M059J (cell line): ENCODE measurements around the gene FEM1B. TPM values are rescaled to one million over a fixed set of nuclear protein-coding genes. Genes with fewer than 3 reads are reported as not detected.
A peak's percentile ranks its signal among the peaks of the same experiment; 100 is the strongest.

Experiments used
- DNase-seq: peaks from one replicate; pipeline ENCODE4 v3.0.0-alpha.2; 2012; ENCODE audit warnings: low read depth
- total RNA-seq: library from RNA; depleted of rRNA; stranded (reverse); fragments of >200 nt; shearing (Covaris generic); gene quantifications from 2 replicates; pipeline ENCODE4 v1.2.3, GENCODE V29; 2014

The FEM1B gene
- total RNA-seq, 1 experiment from 2014 or later, result 26.0 TPM

DNA sequence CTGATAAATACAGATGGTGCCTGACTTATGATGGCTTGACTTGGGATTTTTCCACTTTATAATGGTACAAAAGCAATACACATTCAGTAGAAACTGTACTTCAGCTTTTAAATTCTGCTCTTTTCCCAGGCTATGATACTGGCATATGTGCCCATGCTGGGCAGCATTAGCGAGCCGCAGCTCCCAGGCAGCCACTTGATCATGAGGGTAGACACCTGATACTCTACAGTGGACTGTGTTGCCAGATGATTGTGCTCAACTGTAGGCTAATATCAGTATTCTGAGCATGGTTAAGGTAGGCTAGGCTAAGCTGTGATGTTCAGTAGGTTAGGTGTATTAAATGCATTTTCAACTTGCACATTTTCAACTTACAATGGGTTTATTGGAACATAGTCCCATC is 17.7 kb upstream of the FEM1B start:
- no peak for DNase-seq

DNA sequence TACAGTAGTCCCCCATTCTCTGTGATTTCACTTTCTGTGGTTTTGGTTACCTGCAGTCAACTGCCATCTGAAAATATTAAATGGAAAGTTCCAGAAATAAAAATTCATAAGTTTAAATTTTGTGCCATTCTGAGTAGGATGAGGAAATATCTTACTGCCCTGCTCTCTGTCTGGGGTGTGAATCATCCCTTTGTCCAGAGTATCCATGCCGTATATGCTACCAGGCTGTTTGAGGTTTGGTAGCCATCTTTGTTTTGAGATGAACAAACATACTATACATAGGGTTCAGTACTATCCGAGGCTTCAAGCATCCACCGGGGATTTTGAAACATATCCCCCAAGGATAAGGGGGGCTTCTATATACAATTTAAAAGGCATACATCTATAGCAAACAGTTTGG is 16.3 kb upstream of the FEM1B start:
- DNase-seq, result no peak

DNA sequence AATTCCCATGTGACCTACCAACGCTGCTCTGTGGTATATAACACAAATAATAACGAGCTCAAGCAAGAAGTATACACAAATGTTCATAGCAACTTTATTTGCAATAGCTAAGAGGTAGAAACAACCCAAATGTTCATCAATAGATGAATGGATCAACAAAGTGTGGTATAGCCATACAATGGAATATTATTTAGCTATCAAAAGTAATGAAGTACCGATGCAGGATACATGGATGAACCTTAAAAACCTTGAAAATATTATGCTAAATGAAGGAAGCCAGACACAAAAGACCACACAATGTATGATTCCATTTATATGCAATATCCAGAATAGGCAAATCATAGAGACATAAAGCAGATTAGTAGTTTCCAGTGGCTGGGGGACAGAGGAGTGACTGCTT is 15.6 kb upstream of the FEM1B start:
- DNase-seq, result no peak

DNA sequence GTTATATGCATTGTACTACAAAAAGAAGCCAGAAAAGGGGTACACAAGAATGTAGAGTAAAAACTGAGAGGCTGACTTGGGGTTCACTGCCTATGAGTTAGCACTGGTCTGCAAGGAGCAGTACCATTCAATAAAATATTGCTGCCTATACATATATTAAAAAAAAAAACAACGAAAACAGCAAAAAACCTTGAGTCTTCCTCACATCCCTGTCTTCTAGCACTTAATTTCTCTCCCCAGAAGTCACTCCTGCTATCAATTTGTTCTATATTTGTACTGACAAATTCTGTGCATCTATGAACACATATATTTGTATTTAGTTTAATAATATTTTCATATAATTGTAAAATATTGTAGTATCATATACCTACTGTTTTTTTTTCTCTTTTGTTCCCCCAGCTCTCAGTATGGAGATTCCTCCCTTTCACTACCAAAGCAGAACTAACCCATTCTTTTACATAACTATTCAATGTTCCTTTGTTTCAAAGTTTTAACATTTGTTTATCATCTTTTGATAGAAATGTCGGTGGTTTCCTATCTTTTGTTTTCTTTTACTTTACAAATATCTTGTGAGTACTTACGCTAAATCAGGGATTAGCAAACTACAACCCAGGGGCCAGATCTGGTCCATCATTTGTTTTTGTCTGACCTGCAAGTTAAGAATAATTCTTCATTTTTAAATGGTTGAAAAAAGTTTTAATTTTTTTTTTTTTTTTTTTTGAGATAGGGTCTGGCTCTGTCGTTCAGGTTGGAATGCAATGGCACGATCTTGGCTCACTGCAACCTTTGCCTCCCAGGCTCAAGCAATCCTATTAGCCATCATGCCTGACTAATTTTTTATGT is 14.8 kb upstream of the FEM1B start:
- no peak for DNase-seq

DNA sequence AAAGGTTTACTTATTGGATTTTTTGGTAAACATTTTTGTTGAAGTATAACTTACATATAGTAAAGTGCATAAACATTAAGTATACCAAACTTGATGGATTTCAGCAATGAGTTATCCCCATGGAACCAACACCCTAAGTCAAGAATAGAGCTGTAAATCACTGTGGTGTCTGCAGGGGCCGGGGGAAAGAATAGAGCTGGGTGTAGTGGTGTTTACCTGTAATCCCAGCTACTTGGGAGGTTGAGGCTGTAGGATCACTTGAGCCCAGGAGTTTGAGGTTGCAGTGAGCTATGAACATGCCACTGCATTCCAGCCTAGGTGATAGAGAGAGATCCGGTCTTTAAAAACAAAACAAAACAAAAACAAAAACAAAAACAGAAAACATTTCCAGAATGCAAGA is 13.3 kb upstream of the FEM1B start:
- DNase-seq, result no peak

DNA sequence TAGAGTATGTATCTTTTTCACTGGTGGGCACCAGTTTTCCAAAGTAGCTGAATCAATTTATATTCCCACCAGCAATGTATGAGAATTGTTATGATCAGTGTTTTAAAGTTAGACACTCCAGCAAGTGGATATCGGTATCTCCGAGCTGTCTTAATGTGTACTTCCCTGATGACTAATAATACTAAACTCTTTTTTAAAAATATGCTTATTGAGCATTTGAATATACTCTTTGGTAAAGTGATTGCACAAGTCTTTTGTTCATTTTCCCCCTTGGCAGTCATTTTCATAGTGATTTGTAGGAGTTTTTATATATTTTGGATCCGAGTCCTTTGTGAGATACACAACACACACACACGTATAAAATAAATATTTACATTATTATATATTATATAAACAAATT is 12.5 kb upstream of the FEM1B start:
- no peak for DNase-seq

DNA sequence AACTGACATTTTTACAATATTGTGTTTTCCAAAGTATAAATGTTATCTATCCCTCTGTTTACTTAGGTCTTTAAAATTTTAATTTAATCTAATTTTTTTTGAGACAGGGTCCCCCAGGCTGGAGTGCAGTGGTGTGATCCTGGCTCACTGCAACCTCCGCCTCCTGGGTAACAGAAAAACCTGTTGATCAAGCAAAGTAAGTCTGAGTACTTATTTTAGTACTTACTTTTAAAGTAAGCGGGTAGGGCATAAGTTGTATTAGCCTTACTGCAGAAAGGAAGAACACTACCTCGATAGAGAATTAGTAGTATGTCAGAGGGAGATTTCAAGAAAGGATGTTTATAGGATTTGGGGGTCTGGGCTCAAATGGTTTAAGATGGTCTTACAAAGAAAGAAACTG is 11.9 kb upstream of the FEM1B start:
- DNase-seq, result no peak

DNA sequence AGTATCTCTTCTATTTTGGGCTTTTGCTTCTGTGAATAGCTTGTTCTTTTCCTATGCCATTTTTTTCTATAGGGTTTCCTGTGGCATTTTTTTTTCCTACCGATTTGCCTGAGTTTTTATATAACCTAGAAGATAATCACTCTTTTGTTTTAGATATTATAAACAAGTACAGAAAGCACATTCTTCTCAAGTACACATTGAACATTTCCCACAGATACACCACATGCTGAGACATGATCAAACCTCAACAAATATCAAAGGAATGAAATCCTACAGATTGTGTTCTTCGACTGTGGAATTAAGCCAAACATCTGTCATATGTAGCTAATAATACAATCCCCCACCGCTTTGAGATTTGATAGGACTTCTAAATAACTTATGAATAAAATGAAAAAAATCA is 9.1 kb upstream of the FEM1B start:
- DNase-seq, result no peak

DNA sequence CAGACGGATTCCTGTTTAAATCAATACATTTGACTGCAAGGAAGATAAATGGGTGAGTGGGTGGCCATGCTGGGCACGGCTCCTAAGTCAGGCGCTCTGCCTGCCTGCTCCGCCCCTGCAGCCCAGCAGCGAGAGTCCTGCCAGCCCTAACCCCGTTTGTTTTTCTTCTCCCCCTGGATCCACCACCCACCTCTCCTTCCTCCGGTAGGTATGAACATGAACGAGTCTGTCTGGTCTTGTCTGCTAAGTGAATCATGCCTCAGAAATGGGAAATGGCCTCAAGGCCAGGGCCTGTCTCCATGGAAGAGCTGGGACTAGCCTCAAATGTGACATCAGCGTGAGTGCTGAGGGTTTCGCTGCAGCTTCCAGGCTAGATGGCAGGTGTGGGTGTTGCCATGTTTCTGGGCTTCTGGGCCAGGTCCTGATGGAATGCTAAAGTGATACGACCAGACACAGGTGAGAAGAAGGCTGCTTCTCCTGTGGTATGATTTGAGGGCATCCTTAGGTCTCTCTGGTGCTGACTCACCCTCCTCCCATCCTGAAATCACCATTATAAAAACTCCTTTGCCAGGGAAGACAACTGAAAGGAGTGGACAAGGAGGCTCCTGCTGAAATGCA is 5.6 kb upstream of the FEM1B start:
- DNase-seq, result peak; percentile 93

DNA sequence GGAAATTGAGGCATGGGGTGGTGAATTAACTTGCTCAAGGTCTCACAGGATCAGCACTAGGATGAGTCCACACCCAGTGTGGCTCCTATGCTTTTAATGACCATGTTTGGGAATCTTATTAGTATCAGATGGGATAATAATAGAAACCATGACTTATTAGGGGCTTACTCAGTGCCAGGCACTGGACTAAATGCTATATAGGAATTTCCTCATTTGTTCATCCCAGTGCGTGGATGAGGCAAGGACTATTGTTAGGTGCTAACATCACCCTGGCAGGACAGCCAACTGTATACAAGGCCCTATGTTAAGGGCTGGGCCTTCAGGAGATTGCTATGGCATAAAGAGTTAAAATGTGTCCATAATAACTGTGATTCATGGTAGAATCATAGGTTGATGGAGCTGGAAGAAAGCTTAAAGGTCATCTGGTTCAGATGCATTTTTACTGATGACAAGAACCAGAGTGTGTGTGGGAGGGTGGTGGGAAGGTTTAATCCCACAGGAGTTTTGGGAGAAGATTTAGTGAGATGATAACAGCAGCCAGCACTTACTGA is 4.7 kb upstream of the FEM1B start:
- DNase-seq, result peak; percentile 63

DNA sequence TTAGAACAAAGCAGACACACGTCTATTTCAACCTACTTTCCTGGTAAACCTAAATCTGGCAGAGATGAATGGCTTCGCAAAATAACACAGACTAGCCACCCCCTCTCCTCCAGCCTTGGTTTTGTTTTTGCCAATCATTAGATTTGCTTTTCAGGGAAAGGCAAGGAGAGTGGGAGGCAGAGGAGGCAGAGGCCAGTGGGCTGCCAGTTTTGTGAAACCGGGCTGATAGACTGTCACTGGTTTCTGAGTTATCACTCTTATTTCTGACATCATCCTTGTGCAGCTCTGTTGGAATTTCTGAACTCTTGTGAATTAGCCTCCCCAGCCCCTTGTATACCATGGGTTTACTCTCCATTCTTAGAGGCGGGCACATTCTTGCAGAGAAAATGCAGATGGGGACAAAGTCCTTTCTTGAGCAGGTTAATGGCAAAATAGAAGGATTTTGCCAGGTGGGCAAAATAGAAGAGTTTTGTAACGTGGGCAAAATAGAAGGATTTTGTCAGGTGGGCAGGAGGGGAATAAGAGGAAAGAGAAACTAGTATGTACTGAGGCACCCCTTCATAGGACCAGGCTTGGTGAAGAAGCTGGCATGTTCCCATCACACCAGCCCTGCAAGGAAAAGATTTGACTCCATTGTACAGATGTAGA is 3.2 kb upstream of the FEM1B start:
- DNase-seq, result no peak

DNA sequence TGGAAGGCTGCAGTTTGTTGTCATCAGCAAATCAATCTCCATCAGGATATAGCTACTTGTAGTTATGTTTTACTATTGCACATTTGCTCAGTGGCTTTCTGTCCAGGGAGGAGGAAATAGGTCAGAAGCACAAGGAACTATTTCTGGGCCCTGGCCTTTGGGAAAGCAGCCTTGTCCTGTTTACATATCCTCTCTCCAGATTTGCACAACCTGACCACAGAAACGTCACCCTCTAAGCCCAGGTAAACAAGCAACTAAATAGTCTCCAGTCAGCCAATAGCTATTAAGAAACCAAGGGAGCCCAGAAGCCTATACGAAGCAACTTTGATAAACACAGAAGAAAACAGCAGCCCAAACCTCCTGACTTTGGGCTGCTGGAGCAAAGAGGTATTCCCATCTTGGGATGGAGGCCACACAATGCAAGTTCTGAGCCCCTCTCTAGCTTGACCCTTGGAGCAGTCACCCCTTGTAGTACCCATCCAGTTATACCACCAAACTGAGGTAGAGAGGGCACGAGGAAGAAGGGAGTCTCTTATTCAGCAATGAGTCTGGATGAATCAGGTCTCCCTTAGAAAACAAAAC is 2.3 kb upstream of the FEM1B start:
- DNase-seq, result no peak

DNA sequence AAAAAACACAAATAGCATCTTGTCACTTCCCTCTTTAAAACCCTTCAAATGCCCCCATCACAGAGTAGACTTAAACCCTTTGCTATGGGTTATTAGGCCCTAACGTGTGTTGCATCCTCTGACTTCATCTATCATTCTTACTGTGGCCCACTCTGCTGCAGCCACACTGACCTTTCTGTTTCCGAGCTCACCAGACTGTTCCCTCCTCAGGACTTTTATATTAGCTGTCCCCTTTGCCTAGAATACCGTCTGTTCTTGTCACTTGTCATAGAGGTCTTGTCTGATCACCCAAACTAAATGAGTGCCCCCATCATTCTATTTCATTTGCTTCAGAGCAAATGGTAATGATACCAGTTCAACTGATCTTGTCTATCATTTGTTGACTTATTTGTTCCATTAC is 877 bp upstream of the FEM1B start:
- DNase-seq, result no peak

DNA sequence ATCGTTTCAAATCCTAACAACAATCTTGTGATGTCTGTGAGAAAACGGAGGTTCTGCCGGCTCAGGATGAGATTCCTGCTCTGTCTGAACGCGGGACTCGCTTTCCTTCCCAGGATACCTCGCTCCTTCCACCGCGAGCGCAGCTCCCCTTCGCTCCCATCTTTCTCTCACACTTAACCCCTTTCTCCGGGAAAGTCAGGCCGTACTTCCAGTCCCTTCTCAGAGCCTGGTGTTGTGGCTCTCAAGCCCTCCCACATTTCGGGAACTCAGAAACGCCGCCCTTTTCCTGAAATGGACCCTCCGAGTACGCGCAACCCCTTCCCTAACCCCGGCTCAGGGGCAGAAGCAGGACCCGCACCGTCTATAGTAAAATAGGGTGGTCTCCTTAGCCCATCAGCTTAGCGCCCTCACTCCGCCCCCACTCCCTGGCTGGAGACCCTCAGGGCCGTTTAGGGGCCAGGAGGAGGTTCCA is 378 bp upstream of the FEM1B start:
- DNase-seq, result peak; percentile 25

DNA sequence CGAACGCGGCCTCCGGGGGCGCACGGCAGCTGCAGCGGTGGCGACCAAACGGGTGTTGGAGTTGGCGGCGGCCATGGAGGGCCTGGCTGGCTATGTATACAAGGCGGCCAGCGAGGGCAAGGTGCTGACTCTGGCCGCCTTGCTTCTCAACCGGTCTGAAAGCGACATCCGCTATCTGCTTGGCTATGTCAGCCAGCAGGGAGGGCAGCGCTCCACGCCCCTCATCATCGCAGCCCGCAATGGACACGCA is 725 bp downstream of the FEM1B start:
- DNase-seq, result no peak

DNA sequence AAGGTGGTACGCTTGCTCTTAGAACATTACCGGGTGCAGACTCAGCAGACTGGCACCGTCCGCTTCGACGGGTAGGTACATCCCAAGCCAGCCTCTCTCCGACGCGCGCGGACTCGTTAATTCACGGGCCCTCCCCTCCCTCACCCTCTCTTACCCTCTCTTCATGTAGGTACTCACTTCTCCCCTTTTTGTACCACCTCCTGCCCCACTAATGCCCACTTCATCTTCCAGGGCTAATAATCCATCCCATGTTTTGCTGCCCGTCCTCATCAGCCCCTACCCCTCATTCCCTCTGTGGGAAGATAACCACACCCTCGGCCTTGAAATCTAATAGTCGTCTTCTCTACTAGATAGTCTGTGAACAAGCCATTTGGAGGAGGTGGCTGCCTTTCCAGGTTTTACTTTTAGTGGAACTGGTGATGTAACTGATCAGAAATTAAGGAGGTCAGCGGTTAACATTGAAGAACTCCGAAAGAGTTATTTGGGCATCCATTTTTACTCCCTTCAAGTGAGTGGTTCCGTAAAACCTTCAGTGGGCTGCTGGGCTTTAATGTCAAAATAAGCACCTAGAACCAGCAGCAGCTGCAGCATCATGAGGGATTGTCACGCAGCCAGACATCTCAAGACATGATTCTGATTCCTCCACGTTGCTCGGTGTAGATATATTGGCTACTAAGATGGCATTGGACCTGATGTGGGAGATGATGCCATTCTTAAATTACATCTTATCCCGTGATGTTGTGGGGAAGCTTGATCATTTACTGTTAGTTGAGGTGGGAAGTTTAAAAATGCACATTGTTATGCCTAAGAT is 1.3 kb downstream of the FEM1B start:
- DNase-seq, result peak; percentile 60

DNA sequence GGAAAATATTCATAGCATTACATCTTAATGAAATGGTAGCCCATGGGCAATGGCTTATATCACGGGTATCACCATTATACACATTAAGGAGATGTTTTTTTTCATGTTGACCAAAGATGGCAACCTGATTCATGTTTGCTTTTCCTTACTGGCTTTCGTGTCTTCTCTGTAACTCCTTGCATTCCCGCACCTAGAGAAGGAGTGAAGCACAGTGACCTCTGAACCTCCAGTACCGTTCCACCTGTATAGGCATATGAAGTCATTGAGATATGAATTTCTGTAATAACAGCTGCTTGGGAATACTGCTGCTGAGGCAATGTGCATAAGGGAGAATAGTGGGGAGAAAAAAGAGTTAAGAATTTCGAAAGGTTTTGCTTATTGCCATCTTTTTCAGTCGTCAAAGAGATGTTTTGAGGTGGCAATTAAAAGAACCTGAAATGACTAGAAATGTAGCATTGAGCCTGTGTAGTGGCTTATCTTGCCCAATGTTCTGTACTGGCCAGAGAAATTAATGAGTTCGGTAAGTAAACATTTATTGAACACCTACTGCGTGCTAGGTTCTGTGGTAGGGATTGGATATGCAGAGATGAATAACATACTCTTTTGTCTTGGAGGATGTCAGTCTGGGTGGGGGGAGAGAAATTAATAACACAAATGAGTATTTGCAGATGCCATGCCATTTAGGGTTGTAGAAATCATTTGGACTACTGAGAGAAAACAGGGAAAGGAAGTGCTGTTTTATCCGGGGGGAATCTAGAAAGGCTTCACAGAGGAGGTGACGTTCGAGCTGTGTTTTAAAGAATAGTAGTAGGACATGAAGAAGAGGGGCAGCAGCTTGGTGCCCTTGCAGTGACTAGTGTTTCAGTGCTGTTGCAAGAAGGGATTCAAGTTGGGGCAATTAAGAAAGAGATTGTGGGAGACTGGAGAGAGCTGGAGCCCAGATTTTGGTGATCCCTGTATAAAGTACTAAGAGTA is 2.5 kb downstream of the FEM1B start:
- DNase-seq, result no peak

DNA sequence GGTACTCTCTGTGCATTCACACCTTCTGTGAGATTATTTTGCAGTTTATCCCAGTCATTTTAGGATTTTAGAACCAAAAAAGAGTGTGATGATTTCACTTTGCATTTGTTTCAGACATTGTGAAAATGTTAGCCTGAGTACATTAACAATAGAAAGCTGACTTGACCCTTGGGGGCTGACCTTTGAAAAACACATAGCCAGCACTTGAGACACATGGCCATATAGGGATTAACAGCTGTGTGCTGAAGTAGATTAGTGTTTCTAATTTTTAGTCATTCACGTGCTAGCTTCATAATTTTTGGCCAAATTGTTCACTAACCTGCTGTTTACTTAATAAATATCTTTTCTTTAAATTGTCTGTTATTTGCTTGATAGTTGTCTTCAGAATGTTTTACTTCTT is 3.5 kb downstream of the FEM1B start:
- DNase-seq, result no peak

DNA sequence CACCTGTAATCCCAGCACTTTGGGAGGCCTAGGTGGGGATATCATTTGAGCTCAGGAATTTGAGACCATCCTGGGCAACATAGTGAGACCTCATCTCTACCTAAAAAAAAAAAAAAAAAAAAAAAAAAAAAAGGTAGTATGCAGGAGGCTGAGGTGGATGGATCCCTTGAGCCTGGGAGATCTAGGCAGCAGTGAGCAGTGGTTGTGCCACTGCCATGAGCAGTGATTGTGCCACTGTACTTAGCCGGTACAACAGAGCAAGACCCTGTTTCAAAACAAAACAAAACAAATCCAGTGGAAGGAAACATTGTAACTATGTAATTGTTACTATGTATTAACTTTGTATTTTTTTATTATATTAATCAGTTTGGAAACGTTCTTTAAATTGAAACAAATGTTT is 5.9 kb downstream of the FEM1B start:
- no peak for DNase-seq

DNA sequence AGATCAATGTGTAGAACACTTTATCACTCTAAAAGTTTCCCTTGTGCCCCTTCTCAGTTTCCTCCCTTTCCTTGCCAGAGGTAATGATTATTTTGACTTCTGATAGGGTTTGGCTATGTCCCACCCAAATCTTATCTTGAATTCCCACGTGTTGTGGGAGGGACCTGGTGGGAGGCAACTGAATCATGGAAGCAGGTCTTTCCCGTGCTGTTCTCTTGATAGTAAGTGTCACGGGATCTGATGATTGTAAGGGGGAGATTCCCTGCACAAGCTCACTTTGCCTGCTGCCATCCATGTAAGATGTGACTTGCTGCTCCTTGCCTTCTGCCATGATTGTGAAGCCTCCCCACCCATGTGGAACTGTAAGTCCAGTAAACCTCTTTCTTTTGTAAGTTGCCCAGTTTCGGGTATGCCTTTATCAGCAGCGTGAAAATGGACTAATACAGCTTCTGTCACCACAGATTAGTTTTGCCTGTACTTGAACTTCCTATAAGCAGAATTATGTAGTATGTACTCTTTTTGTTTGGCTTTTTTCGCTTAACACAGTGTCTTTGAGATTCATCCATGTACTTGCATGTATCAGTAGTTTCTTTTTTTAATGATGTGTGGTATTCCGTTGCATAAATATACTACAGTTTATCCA is 7.2 kb downstream of the FEM1B start:
- DNase-seq, result no peak
